Ammon's horn (tissue), 1 donor: ENCODE results near the gene MIOS.
"Not testable (repeated sequence)": the region's sequence is repeated elsewhere in the genome, so short reads cannot be mapped to it uniquely, and the experiment has no call there.

ENCODE experiments used
- DNase-seq: peaks from one replicate; pipeline ENCODE4 v3.0.0-alpha.2; 2016; ENCODE audit warnings: low spot score

MIOS gene

DNA sequence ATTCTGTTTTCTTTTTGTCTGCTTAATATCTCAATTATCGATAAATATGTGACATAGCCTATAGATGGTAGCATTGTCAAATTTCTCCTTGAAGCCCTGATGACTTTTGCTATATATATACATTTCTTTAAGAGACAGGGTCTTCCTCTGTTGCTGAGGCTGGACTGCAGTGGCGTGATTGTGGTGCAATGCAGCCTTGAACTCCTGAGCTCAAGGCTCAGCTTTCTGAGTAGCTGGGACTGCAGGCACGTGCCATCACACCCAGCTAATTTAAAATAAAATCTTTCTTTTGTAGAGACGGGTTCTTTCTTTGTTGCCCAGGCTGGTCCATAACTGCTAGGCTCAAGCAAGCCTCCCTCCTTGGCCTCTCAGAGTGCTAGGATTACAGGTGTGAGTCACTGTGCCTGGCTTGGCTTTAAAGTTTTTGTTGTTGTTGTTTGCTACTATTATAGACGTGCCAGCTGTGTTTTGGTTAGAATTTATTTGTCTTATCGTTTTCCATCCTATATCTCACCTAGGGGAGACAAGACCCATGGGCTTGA is 80.9 kb downstream of the MIOS start:
- no peak for DNase-seq

GRCh38 chr7:7650682-7651206 is 84.1 kb downstream of the MIOS start:
- no peak for DNase-seq

DNA sequence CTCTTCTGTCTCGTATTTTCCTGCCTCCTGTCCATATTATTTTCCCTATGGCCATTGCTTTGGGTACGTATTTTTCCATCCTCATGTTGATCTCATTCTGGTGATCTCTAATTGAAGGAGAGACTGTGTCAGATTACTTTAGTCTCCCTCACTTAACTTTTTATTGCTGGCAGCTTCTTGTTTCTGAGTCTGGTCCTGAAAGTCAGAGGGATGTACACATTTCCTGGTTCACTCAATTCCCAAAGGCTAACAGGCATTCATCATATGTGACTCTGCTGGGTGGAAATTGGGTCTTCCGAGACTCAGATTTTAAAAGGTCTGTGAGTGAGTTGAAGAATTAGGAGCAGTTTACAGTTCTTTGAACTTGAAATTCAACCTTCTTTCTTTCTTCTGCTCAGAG is 84.8 kb downstream of the MIOS start:
- no peak for DNase-seq

DNA sequence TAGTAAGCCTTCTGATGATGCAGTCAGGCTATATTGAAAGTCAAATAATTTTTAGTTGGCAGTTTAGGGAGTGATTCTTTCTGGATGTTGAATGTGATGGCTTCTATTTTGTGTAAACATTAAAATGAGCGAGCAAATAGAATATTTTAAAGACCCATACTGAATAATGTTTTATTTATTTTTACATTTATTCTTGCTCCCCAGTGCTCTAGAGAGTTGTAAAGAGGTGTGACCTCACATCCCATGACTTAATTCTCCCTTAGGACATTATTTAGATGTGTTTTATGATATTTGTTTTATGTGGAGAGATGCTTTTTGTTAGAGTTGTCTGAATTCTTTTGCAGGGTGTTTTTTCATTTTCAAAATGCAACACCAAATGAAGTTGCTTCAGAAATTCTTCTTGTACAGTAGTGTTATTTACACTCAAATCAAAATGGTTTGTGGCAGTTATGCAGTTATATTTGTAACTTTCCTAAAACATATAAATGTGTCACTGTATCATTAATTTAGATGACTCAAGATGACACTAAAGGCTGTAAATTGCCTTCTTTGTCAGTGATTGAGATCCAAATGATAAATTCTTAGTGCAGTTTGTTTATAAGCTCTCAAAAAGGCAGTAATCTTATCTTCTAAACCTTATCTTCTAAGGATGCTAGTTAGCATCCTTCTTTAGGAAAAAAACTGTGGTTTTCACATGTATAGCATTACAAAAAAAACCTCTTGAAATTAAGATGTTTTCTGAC is 86.3 kb downstream of the MIOS start:
- no peak for DNase-seq

DNA sequence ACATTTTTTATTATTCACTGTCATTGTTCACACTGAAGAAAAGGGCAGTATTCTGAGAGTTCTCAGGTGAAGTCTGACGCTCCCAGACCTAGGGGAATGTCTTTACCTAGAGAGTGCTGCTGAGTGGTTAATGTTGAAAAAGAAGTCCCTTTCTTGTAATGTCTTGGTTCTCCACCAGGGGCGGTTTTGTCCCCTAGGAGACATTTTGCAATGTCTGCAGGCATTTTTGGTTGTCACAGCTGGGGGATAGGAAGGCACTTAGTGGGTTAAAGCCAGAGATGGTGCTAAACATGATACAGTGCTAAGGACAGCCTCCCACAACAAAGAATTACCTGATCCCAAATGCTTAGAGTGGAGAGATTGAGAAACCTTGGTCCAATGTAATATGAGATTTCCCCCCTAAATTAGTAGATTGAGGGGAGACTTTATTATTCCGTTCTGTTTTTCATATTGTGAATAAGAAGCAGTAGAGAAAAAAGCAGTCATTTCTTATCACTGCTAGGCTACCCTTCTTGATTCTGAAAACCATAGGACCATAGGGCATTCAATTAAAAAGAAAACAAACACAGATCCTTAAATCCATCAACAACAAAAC is 87.0 kb downstream of the MIOS start:
- DNase-seq: no peak

DNA sequence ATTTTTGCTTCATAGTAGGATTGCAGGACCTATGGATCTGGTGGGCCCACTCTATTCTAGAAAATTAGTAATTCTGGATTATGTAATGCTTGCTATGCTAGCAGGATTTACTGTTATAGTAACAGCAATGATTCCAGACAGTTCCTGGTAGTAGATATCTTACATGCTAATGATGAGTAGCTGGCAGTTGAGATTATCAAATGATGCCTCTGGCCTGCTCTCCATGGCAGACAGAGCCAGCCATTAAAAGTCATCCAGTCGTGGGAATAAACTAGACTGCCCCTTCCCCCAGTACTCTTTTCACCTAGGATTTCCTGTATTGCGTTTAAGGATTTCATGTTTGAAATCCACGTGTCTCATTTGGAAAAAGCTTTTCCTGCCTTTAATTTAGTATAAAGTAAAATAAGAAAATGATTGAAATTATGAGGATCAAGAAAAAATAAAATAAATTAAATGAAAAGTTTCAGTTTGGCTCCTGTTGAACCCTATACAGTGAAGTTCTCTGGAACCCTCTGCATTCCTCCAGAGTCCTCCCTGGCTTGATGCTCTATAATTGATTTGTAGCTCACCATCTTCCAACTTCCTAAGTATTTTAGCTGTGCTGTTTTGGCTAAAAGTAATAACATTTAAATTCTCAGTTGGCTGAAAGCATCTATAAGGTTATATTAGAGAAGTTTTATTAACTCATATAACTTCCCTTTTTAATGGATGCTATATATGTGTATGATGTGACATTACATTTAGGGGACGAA is 88.5 kb downstream of the MIOS start:
- no peak for DNase-seq

GRCh38 chr7:7656459-7656858 is 89.8 kb downstream of the MIOS start:
- not testable (repeated sequence) for DNase-seq
